Endothelial cell of umbilical vein (primary cell): ENCODE results near the gene HOXD4. TPM values are rescaled to one million over a fixed set of nuclear protein-coding genes. Genes with fewer than 3 reads are reported as not detected.
A peak's percentile ranks its signal among the peaks of the same experiment; 100 is the strongest.

Experiments used
- BruUV-seq: library from RNA; stranded (reverse); fragments of 400-500 nt; replicated peaks from 2 replicates; lab custom pipeline; 2021; lab: Mats Ljungman, UMichigan
- CTCF ChIA-PET: fragments of 300-600, 350-600 bp; sonication (Branson Sonifier 250); formaldehyde crosslinking; loops from one replicate; lab custom pipeline; 2021; ENCODE audit warnings: antibody characterized with exemption, inconsistent platforms; lab: Charles Lee
- POLR2A ChIA-PET: fragments of 300-600, 350-600 bp; sonication (Branson Sonifier 250); formaldehyde crosslinking; loops from one replicate; lab custom pipeline; 2021; ENCODE audit warnings: antibody characterized with exemption, inconsistent platforms; lab: Charles Lee
- DNase-seq: peaks from one replicate; pipeline ENCODE4 v3.0.0-alpha.2; 2011; ENCODE audit warnings: low read depth, low spot score
- FAIRE-seq: peaks from 2 replicates; lab custom pipeline; 2011; peaks lifted over from hg19 to GRCh38; lab: Jason Lieb, UNC
- H2AFZ ChIP-seq: 2 replicates; pipeline ENCODE4 v1.6.0; 2012; ENCODE audit warnings: low read depth, low read length, control low read depth, inconsistent platforms
- H3K27ac ChIP-seq: 2 replicates; pipeline ENCODE4 v1.5.1; 2011; ENCODE audit warnings: low read depth, mild to moderate bottlenecking, control low read depth, low read length, moderate library complexity; ENCODE audit not compliant: insufficient read depth
- H3K27me3 ChIP-seq, 2 experiments: 2 replicates each; pipeline versions ENCODE4 v1.6.0 to v1.6.1; 2011; ENCODE audit warnings: low read length in 2 of 2, mixed read lengths in 1 of 2; ENCODE audit not compliant: control insufficient read depth in 2 of 2, insufficient read depth in 2 of 2
- H3K36me3 ChIP-seq, 2 experiments: 2 replicates in 1 of 2; 3 replicates in 1 of 2; pipeline ENCODE4 v1.5.1; 2011; ENCODE audit warnings: low read length in 2 of 2, mild to moderate bottlenecking in 1 of 2, moderate library complexity in 1 of 2; ENCODE audit not compliant: control insufficient read depth in 2 of 2, insufficient read depth in 2 of 2; ENCODE audit errors: extremely low read depth in 1 of 2
- H3K4me1 ChIP-seq: 3 replicates; pipeline ENCODE4 v1.5.1; 2011; ENCODE audit warnings: mild to moderate bottlenecking, low read length; ENCODE audit not compliant: control insufficient read depth, insufficient read depth; ENCODE audit errors: extremely low read depth
- H3K4me2 ChIP-seq: 2 replicates; pipeline ENCODE4 v1.6.1; 2011; ENCODE audit warnings: low read length, control low read depth, mixed read lengths; ENCODE audit not compliant: insufficient read depth
- H3K4me3 ChIP-seq, 3 experiments: fragments of 200-600 bp in 1 of 3; sonication (generic), shearing (Covaris generic) in 1 of 3; replicated peaks in 1 of 3; 2 replicates each; pipeline ENCODE4 v1.5.1; 2011 to 2016; ENCODE audit warnings: control low read depth in 3 of 3, low read length in 3 of 3, mild to moderate bottlenecking in 2 of 3, inconsistent platforms in 1 of 3, low read depth in 1 of 3, moderate library complexity in 1 of 3; ENCODE audit not compliant: insufficient read depth in 1 of 3
- H3K79me2 ChIP-seq: 2 replicates; pipeline ENCODE4 v1.6.0; 2012; ENCODE audit warnings: low read length, inconsistent platforms; ENCODE audit not compliant: control insufficient read depth, insufficient read depth
- H3K9ac ChIP-seq: replicated peaks from 2 replicates; pipeline ENCODE3; 2011; ENCODE audit warnings: low read length, control low read depth; ENCODE audit not compliant: insufficient read depth; ENCODE audit errors: extremely low read depth
- H3K9me1 ChIP-seq: replicated peaks from 3 replicates; pipeline ENCODE4 v1.6.0; 2011; ENCODE audit warnings: mild to moderate bottlenecking, low read length; ENCODE audit not compliant: control insufficient read depth, insufficient read depth; ENCODE audit errors: extremely low read depth
- H3K9me3 ChIP-seq: replicated peaks from 2 replicates; pipeline ENCODE4 v1.5.1; 2012; ENCODE audit warnings: low read length, inconsistent platforms; ENCODE audit not compliant: control insufficient read depth, insufficient read depth
- H4K20me1 ChIP-seq: replicated peaks from 2 replicates; pipeline ENCODE3; 2011; ENCODE audit warnings: mild to moderate bottlenecking, low read length; ENCODE audit not compliant: control insufficient read depth, insufficient read depth; ENCODE audit errors: extremely low read depth
- EZH2 ChIP-seq: IDR thresholded peaks from 2 replicates; pipeline ENCODE4 v1.6.1; 2012; ENCODE audit warnings: borderline replicate concordance, low read depth, mild to moderate bottlenecking, moderate library complexity, low read length, inconsistent platforms; ENCODE audit not compliant: severe bottlenecking
- FOS ChIP-seq: IDR thresholded peaks from 2 replicates; pipeline ENCODE4 v1.6.1; 2011; ENCODE audit warnings: mild to moderate bottlenecking, low read length, moderate library complexity, borderline replicate concordance; ENCODE audit not compliant: insufficient read depth
- GATA2 ChIP-seq: IDR thresholded peaks from 2 replicates; pipeline ENCODE4 v1.7.0; 2011; ENCODE audit warnings: low read depth, mild to moderate bottlenecking, moderate library complexity, mixed read lengths, low read length; ENCODE audit not compliant: insufficient read length, insufficient read depth
- JUN ChIP-seq: IDR thresholded peaks from 2 replicates; pipeline ENCODE4 v1.6.1; 2011; ENCODE audit warnings: borderline replicate concordance, low read depth; ENCODE audit not compliant: insufficient read length, insufficient read depth
- MYC ChIP-seq: IDR thresholded peaks from one replicate; pipeline ENCODE4 v1.6.1; 2011; ENCODE audit warnings: mild to moderate bottlenecking, low read depth, low read length
- POLR2A ChIP-seq: IDR thresholded peaks from 2 replicates; pipeline ENCODE4 v1.6.1; 2012; ENCODE audit warnings: low read depth, mild to moderate bottlenecking, control low read depth, low read length
- POLR2AphosphoS5 ChIP-seq: IDR thresholded peaks from 2 replicates; pipeline ENCODE4 v1.6.1; 2012; ENCODE audit warnings: low read depth, mild to moderate bottlenecking, control low read depth, low read length, moderate library complexity; ENCODE audit not compliant: insufficient read depth
- dilution Hi-C: fragments of 300-500 bp; cut with MboI; formaldehyde crosslinking; loops from one replicate; pipeline ENCODE4 v1.15.0; 2019; ENCODE audit warnings: low sequenced_read_pairs; ENCODE audit not compliant: extremely low pct_ligation_motif_present
- intact Hi-C: fragments of 100-400 bp; cut with micrococcal nuclease; formaldehyde crosslinking; loops from one replicate; pipeline ENCODE4 v1.10.0; 2022
- polyA plus RNA-seq, 4 experiments: library from polyadenylated mRNA; depleted of rRNA in 3 of 4; stranded (reverse) in 3 of 4; unstranded in 1 of 4; fragments of >200 nt; gene quantifications; 2 replicates each; pipeline versions ENCODE4 v1.2.1 to v1.2.3, GENCODE V29; 2011 to 2012; ENCODE audit warnings: missing spikeins in 1 of 4
- total RNA-seq: library from RNA; stranded (reverse); gene quantifications from 2 replicates; pipeline ENCODE4 v1.2.3, GENCODE V29; 2021
- TF ChIP-seq, protein P1 (sequence below), 2 donors: IDR thresholded peaks; 1 replicate in 1 of 2; 2 replicates in 1 of 2; pipeline ENCODE4 v1.5.1; 2011; ENCODE audit warnings: low read length in 2 of 2, mild to moderate bottlenecking in 2 of 2, moderate library complexity in 2 of 2, control low read depth in 1 of 2, inconsistent platforms in 1 of 2, low read depth in 1 of 2; ENCODE audit not compliant: insufficient read depth in 1 of 2; ENCODE audit errors: extremely low read depth in 1 of 2
- TF ChIP-seq, protein P2 (sequence below): IDR thresholded peaks from 2 replicates; pipeline ENCODE4 v1.6.1; 2011; ENCODE audit not compliant: insufficient read depth, insufficient read length

The HOXD4 gene
- total and polyA plus RNA-seq, 2 donors (not counting 3 experiments of a cell fraction or from before 2014, with no cell fraction given), result 7.6 to 13.7 TPM

DNA sequence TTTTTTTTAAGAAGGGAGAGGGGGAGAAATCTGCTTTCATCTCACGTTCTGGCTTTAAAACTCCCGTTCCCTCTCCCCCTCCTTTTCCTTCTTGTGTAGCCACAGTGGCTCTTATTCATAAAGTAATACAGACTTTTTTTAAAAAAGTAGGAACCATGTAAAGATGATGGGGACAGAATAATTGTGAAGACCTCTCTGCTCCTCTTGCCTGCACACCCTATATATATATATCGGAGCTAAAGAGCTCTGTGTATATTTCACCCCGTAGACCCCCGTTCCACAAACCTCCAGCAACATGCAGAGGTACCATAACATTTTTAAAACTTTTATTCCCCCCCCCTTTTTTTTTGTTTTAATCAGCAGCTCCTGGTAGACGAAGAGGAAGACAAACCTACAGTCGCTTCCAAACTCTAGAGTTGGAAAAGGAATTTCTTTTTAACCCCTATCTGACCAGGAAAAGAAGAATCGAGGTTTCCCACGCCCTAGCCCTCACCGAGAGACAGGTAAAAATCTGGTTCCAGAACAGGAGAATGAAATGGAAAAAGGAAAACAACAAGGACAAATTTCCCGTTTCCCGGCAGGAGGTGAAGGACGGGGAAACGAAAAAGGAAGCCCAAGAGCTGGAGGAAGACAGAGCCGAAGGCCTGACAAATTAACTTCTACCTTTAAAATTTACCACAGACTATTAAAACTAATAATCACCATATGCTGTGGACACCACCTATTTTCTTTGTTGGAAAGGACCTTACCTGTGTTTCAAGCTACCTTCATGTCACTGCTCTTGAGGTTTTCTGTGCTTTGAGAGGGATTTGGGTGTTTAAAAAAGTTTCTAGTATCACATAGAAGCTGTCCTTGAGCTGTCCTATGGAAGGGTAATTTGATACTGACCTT lies 20.1 kb upstream of the HOXD4 start:
- peak overlapping the region; percentile 90 for H3K9ac ChIP-seq
- ChIA-PET CTCF (interaction anchor here (0.6 to 10.1 kb wide), 18 partner anchors 8 to 1033 kb away, joined by 3 to 458 read pairs (median 5); partner anchors contain the start of gene HOXD9), POLR2A (interaction anchor here (0.9 to 2.0 kb wide), 3 partner anchors 423 to 506 kb away, joined by 3 to 11 read pairs (median 5); no protein-coding TSS in a partner anchor)
- H4K20me1 ChIP-seq, result no peaks in the 10 kb centered on the region
- intact Hi-C loops (loop anchor here (2.0 kb wide), 1 partner anchor 1082 kb away; the partner anchor contains the start of gene HNRNPA3), dilution Hi-C loops (loop anchor here (25.0 kb wide), 1 partner anchor 506 kb away; no protein-coding TSS in a partner anchor)
- peaks cover 52% of the 10 kb centered on the region for H3K4me1 ChIP-seq
- TF ChIP-seq MYC (no peak), POLR2A (no peak), POLR2AphosphoS5 (no peak), GATA2 (no peak), FOS (no peak), JUN (no peak), EZH2 (no peak)
- TF ChIP-seq, protein P1, sequence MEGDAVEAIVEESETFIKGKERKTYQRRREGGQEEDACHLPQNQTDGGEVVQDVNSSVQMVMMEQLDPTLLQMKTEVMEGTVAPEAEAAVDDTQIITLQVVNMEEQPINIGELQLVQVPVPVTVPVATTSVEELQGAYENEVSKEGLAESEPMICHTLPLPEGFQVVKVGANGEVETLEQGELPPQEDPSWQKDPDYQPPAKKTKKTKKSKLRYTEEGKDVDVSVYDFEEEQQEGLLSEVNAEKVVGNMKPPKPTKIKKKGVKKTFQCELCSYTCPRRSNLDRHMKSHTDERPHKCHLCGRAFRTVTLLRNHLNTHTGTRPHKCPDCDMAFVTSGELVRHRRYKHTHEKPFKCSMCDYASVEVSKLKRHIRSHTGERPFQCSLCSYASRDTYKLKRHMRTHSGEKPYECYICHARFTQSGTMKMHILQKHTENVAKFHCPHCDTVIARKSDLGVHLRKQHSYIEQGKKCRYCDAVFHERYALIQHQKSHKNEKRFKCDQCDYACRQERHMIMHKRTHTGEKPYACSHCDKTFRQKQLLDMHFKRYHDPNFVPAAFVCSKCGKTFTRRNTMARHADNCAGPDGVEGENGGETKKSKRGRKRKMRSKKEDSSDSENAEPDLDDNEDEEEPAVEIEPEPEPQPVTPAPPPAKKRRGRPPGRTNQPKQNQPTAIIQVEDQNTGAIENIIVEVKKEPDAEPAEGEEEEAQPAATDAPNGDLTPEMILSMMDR (IDR thresholded peaks at IDR 0.05; ENCODE audit: extremely low read depth in 1 of 2, insufficient read depth in 1 of 2, low read depth in 1 of 2, low read length in 2 of 2), result no peak
- TF ChIP-seq, protein P2, sequence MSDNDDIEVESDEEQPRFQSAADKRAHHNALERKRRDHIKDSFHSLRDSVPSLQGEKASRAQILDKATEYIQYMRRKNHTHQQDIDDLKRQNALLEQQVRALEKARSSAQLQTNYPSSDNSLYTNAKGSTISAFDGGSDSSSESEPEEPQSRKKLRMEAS, result no peak
- H2AFZ ChIP-seq, result peak overlapping the region; percentile 80
- DNase-seq, result peak; percentile 62
- no peak for FAIRE-seq
- peak overlapping the region; percentile 67 for H3K27ac ChIP-seq
- H3K4me3 ChIP-seq, result peak overlapping the region; percentile 43 to 93 (median 88)
- no peaks in the 10 kb centered on the region for H3K9me3 ChIP-seq
- H3K4me2 ChIP-seq, result peak overlapping the region; percentile 99
- H3K27me3 ChIP-seq, result no peaks in the 10 kb centered on the region
- BruUV-seq, result TSS peak; percentile 66
- H3K79me2 ChIP-seq, result peaks cover 18% of the 10 kb centered on the region
- no peaks in the 10 kb centered on the region for H3K36me3 ChIP-seq
- no peaks in the 10 kb centered on the region for H3K9me1 ChIP-seq
